Measurements from ENCODE around the gene ERFL. TPM values are rescaled to one million over a fixed set of nuclear protein-coding genes. Genes with fewer than 3 reads are reported as not detected.

ERFL gene
- total RNA-seq, 1 experiment from 2014 or later = 0.65 TPM

- H4K20me1 ChIP-seq (ENCODE audit: insufficient read depth) = no peaks in the 10 kb centered on the region; the same call in 1 of the 2 replicates
- peak within 1 kb of the TSS; percentile 24; the same call in 1 of the 2 replicates for H3K27ac ChIP-seq
- H3K27me3 ChIP-seq (ENCODE audit: insufficient read depth, low read depth) = no peaks in the 10 kb centered on the region
- H3K79me2 ChIP-seq (ENCODE audit: low read depth) = no peaks in the 10 kb centered on the region
- H3K4me2 ChIP-seq = peak within 1 kb of the TSS; percentile 75
- intact Hi-C loops (cut with micrococcal nuclease; ENCODE audit: unreplicated experiment) = loop anchor here (2.0 to 10.0 kb wide), 5 partner anchors 118 to 315 kb away; partner anchors contain the start of genes CEACAM6 and ZNF574
- no peaks in the 10 kb centered on the region for H3K36me3 ChIP-seq (ENCODE audit: low read depth)
- peak within 1 kb of the TSS; percentile 67 for H3K4me3 ChIP-seq
- H3K9me2 ChIP-seq (ENCODE audit: insufficient read depth) = no peaks in the 10 kb centered on the region
- DNase-seq = peak; percentile 84 to 86
- POLR2A ChIA-PET (ENCODE audit: unreplicated experiment) = interaction anchor here (0.8 to 1.1 kb wide), 2 partner anchors 99 to 117 kb away, joined by 3 to 8 read pairs; partner anchors contain the start of genes RPS19 and ZNF574
- TF ChIP-seq EZH2 (IDR thresholded peaks at IDR 0.05; ENCODE audit: low read depth) (no peak), CTCF (conservative IDR thresholded peaks at IDR 0.05) (0 out of 2 replicates have a peak, but pooled peaks have one; percentile 32)
- TSS peak; percentile 58 for BruUV-seq (replicated peaks)
- H3F3A ChIP-seq (ENCODE audit: insufficient read depth, low read depth) = peaks cover 5% of the 10 kb centered on the region; the same call in 1 of the 2 replicates
- CTCF ChIA-PET = interaction anchor here (0.6 kb wide), 1 partner anchor 76 kb away, joined by 3 read pairs; no protein-coding TSS in a partner anchor
- H3K4me1 ChIP-seq (replicated peaks; ENCODE audit: insufficient read depth) = peaks cover 11% of the 10 kb centered on the region
- H2AFZ ChIP-seq = peak within 1 kb of the TSS; percentile 90
- H3K9me3 ChIP-seq (ENCODE audit: insufficient read depth, low read depth) = no peaks in the 10 kb centered on the region
These were observed 31.1 kb upstream of the ERFL start, which contains the start of gene RABAC1 for GRCh38 chr19:41959056-41960053. Gene RABAC1 (minus strand): TSS chr19:41959321. CDS start chr19:41959292, 29 bp downstream.

- CTCF ChIA-PET = interaction anchor here (0.6 kb wide), 1 partner anchor 83 kb away, joined by 11 read pairs; no protein-coding TSS in a partner anchor
- peaks cover 11% of the 10 kb centered on the region for H3K4me1 ChIP-seq (replicated peaks; ENCODE audit: insufficient read depth)
These were observed 30.3 kb upstream of the ERFL start for GRCh38 chr19:41958367-41959055.

More at GRCh38 chr19:41958367-41959055, 30.3 kb upstream of the ERFL start:
- Histone ChIP-seq H3K9me2 (ENCODE audit: insufficient read depth) (no peaks in the 10 kb centered on the region), H4K20me1 (ENCODE audit: insufficient read depth) (no peaks in the 10 kb centered on the region; the same call in 1 of the 2 replicates), H3K27ac (peak overlapping the region; percentile 24; the same call in 1 of the 2 replicates), H3F3A (ENCODE audit: insufficient read depth, low read depth) (peaks cover 5% of the 10 kb centered on the region; the same call in 1 of the 2 replicates), H2AFZ (peak overlapping the region; percentile 90), H3K4me2 (peak overlapping the region; percentile 75), H3K9me3 (ENCODE audit: insufficient read depth, low read depth) (no peaks in the 10 kb centered on the region), H3K36me3 (ENCODE audit: low read depth) (no peaks in the 10 kb centered on the region), H3K79me2 (ENCODE audit: low read depth) (no peaks in the 10 kb centered on the region), H3K27me3 (ENCODE audit: insufficient read depth, low read depth) (no peaks in the 10 kb centered on the region), H3K4me3 (peak overlapping the region; percentile 67)
- intact Hi-C loops (cut with micrococcal nuclease; ENCODE audit: unreplicated experiment) = loop anchor here (1.0 to 10.0 kb wide), 7 partner anchors 76 to 314 kb away; partner anchors contain the start of genes CEACAM6 and ZNF574
- BruUV-seq (replicated peaks) = TSS peak; percentile 46
- peak; percentile 54 to 89 for DNase-seq
- no peak for TF ChIP-seq CTCF (conservative IDR thresholded peaks at IDR 0.05)
- no peak for TF ChIP-seq EZH2 (IDR thresholded peaks at IDR 0.05; ENCODE audit: low read depth)
- POLR2A ChIA-PET (ENCODE audit: unreplicated experiment) = interaction anchor here (0.6 to 1.1 kb wide), 2 partner anchors 118 to 164 kb away, joined by 3 to 8 read pairs; partner anchors contain the start of gene ZNF574
